ENCODE data around the gene PRPSAP2. TPM values are rescaled to one million over a fixed set of nuclear protein-coding genes. Genes with fewer than 3 reads are reported as not detected.

The PRPSAP2 gene
- total RNA-seq, 4 donors from 2014 or later: 19.2 to 29.1 (median 22.3) TPM

- Histone ChIP-seq H3K27me3 (no peaks in the 10 kb centered on the region), H3K4me3 (no peak overlapping the region), H3K9me3 (no peaks in the 10 kb centered on the region), H3K36me3 (no peaks in the 10 kb centered on the region), H3K27ac (replicated peaks in 1 of 4) (no peak overlapping the region), H3K4me1 (peaks cover 0 to 10% (median 9%) of the 10 kb centered on the region in 4 donors)
- TF ChIP-seq POLR2A (IDR thresholded peaks at IDR 0.05; ENCODE audit: low read depth) (no peak), EP300 (IDR thresholded peaks at IDR 0.05) (no peak), CTCF (IDR thresholded peaks at IDR 0.05) (no peak), POLR2AphosphoS5 (IDR thresholded peaks at IDR 0.05) (no peak)
- WGBS: 92% methylated on average over 3 of the region's 3 CpGs
- intact Hi-C loops (cut with DNase I): no loop called here
- DNase-seq (ENCODE audit: extremely low spot score): no peak
Observed at GRCh38 chr17:18956581-18956980, 98.7 kb downstream of the PRPSAP2 start.

- 85% methylated on average over 4 of the region's 4 CpGs for WGBS
- Histone ChIP-seq H3K4me1 (peaks cover 0 to 16% (median 15%) of the 10 kb centered on the region in 4 donors), H3K4me3 (no peak overlapping the region), H3K36me3 (no peaks in the 10 kb centered on the region), H3K9me3 (no peaks in the 10 kb centered on the region), H3K27ac (replicated peaks in 1 of 4) (no peak overlapping the region), H3K27me3 (no peaks in the 10 kb centered on the region)
- no peak for DNase-seq (ENCODE audit: extremely low spot score)
- no peak for TF ChIP-seq POLR2AphosphoS5 (IDR thresholded peaks at IDR 0.05)
- no peak for TF ChIP-seq POLR2A (IDR thresholded peaks at IDR 0.05; ENCODE audit: low read depth)
- TF ChIP-seq EP300 (IDR thresholded peaks at IDR 0.05): no peak
- no peak for TF ChIP-seq CTCF (IDR thresholded peaks at IDR 0.05)
- intact Hi-C loops (cut with DNase I): no loop called here
Observed at GRCh38 chr17:18957831-18958230, 99.9 kb downstream of the PRPSAP2 start.

GRCh38 chr17:18958611-18959010, 100.7 kb downstream of the PRPSAP2 start:
- no peaks in the 10 kb centered on the region for H3K9me3 ChIP-seq
- H3K36me3 ChIP-seq: no peaks in the 10 kb centered on the region
- TF ChIP-seq POLR2AphosphoS5 (IDR thresholded peaks at IDR 0.05) (no peak), EP300 (IDR thresholded peaks at IDR 0.05) (no peak), CTCF (IDR thresholded peaks at IDR 0.05) (no peak), POLR2A (IDR thresholded peaks at IDR 0.05; ENCODE audit: low read depth) (no peak)
- H3K4me3 ChIP-seq: no peak overlapping the region
- H3K27me3 ChIP-seq: no peaks in the 10 kb centered on the region
- 86% methylated on average over 11 of the region's 11 CpGs for WGBS
- DNase-seq (ENCODE audit: extremely low spot score): no peak
- intact Hi-C loops (cut with DNase I): no loop called here
- H3K27ac ChIP-seq (replicated peaks in 1 of 4): no peak overlapping the region
- H3K4me1 ChIP-seq: peaks cover 0 to 16% (median 15%) of the 10 kb centered on the region in 4 donors

- peaks cover 0 to 16% (median 15%) of the 10 kb centered on the region in 4 donors for H3K4me1 ChIP-seq
- intact Hi-C loops (cut with DNase I): no loop called here
- WGBS: 63% methylated on average over 11 of the region's 22 CpGs
- H3K27ac ChIP-seq (replicated peaks in 1 of 4): no peak overlapping the region
- H3K9me3 ChIP-seq: no peaks in the 10 kb centered on the region
- H3K36me3 ChIP-seq: no peaks in the 10 kb centered on the region
- DNase-seq (ENCODE audit: extremely low spot score): no peak
- no peaks in the 10 kb centered on the region for H3K27me3 ChIP-seq
- no peak overlapping the region for H3K4me3 ChIP-seq
- TF ChIP-seq POLR2AphosphoS5 (IDR thresholded peaks at IDR 0.05) (no peak), POLR2A (IDR thresholded peaks at IDR 0.05; ENCODE audit: low read depth) (no peak), CTCF (IDR thresholded peaks at IDR 0.05) (no peak), EP300 (IDR thresholded peaks at IDR 0.05) (no peak)
Observed at GRCh38 chr17:18959071-18959844, 101.3 kb downstream of the PRPSAP2 start.
